ENCODE measurements around the gene TNNI2.

DNA sequence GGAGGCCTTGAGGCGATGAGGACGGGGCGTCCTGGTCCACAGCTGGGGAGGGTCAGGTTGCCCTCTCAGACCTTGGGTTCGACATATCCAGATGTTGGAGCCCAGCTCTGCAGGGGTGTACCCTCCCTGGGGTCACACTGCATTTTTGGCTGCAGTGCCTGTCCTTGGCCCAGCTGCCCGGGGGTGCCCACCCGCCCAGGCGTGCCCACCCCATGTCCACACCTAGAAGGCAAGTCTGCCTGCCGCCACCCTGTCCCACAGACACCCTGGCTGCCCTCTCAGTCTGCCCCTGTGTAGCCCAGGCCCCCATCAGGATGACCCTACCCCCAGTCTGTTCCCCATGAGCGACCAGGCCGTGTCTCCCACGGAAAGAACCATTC is 17.1 kb downstream of the TNNI2 start:
- no peak for TF ChIP-seq POLR2AphosphoS5 (IDR thresholded peaks at IDR 0.05; ENCODE audit: low read depth, low read length)
- TF ChIP-seq SIN3A (IDR thresholded peaks at IDR 0.05; ENCODE audit: borderline replicate concordance, insufficient read depth, low read length), result no peak

Data from PFSK-1 (cell line).